ENCODE results near the gene THSD7B.

THSD7B gene

GRCh38 chr2:137031731-137032130 lies 266.4 kb downstream of the THSD7B start:
- DNase-seq (ENCODE audit: low spot score) = no peak
- no peak for TF ChIP-seq CTCF (IDR thresholded peaks at IDR 0.05; ENCODE audit: extremely low read depth, missing control alignments)

GRCh38 chr2:137036619-137037018 lies 271.3 kb downstream of the THSD7B start:
- no peak for DNase-seq (ENCODE audit: low spot score)
- no peak for TF ChIP-seq CTCF (IDR thresholded peaks at IDR 0.05; ENCODE audit: extremely low read depth, missing control alignments)

GRCh38 chr2:137039482-137040152 lies 274.3 kb downstream of the THSD7B start:
- TF ChIP-seq CTCF (IDR thresholded peaks at IDR 0.05; ENCODE audit: extremely low read depth, missing control alignments) = no peak

GRCh38 chr2:137047369-137047768 lies 282.0 kb downstream of the THSD7B start:
- TF ChIP-seq CTCF (IDR thresholded peaks at IDR 0.05; ENCODE audit: extremely low read depth, missing control alignments) = no peak

More at GRCh38 chr2:137039482-137040152, 274.3 kb downstream of the THSD7B start:
- DNase-seq (ENCODE audit: low spot score) = no peak

GRCh38 chr2:137048455-137048854 lies 283.1 kb downstream of the THSD7B start:
- TF ChIP-seq CTCF (IDR thresholded peaks at IDR 0.05; ENCODE audit: extremely low read depth, missing control alignments) = no peak
- DNase-seq (ENCODE audit: low spot score) = no peak

More at GRCh38 chr2:137047369-137047768, 282.0 kb downstream of the THSD7B start:
- DNase-seq (ENCODE audit: low spot score) = no peak

- no peak for DNase-seq (ENCODE audit: low spot score)
- no peak for TF ChIP-seq CTCF (IDR thresholded peaks at IDR 0.05; ENCODE audit: extremely low read depth, missing control alignments)
These were observed 284.2 kb downstream of the THSD7B start for GRCh38 chr2:137049518-137049917.

- DNase-seq (ENCODE audit: low spot score) = no peak
- no peak for TF ChIP-seq CTCF (IDR thresholded peaks at IDR 0.05; ENCODE audit: extremely low read depth, missing control alignments)
These were observed 285.6 kb downstream of the THSD7B start for GRCh38 chr2:137050949-137051348.

Data from GM20000 (cell line).